Loucy (cell line): ENCODE data around the gene WNT2B.
"Not testable (repeated sequence)": the region's sequence is repeated elsewhere in the genome, so short reads cannot be mapped to it uniquely, and the experiment has no call there.

Experiments used
- H2AFZ ChIP-seq: fragments of 200-600 bp; sonication (generic); 2 replicates; pipeline ENCODE4 v1.6.0; 2016; ENCODE audit warnings: antibody characterized with exemption, mild to moderate bottlenecking, low read length, moderate library complexity
- H3F3A ChIP-seq: fragments of 200-600 bp; 2 replicates; pipeline ENCODE4 v1.6.0; 2016; ENCODE audit warnings: antibody characterized with exemption, low read depth, mild to moderate bottlenecking
- H3K27me3 ChIP-seq: fragments of 200-600 bp; sonication (generic); 2 replicates; pipeline ENCODE4 v1.6.1; 2014; ENCODE audit warnings: low read length, mild to moderate bottlenecking; ENCODE audit not compliant: insufficient read depth, poor library complexity, severe bottlenecking
- H3K36me3 ChIP-seq: fragments of 200-600 bp; sonication (generic); 2 replicates; pipeline ENCODE4 v1.6.1; 2016; ENCODE audit warnings: low read length; ENCODE audit not compliant: insufficient read depth
- H3K4me1 ChIP-seq: fragments of 200-600 bp; sonication (generic); 2 replicates; pipeline ENCODE4 v1.5.1; 2014; ENCODE audit warnings: low read length, mild to moderate bottlenecking; ENCODE audit not compliant: insufficient read depth, poor library complexity, severe bottlenecking
- H3K4me2 ChIP-seq: fragments of 200-600 bp; sonication (generic); 2 replicates; pipeline ENCODE4 v1.6.0; 2014; ENCODE audit warnings: antibody characterized with exemption, low read length, low read depth, mild to moderate bottlenecking; ENCODE audit not compliant: poor library complexity, severe bottlenecking
- H3K4me3 ChIP-seq: fragments of 200-600 bp; sonication (generic); 2 replicates; pipeline ENCODE4 v1.5.1; 2014; ENCODE audit warnings: low read length, mild to moderate bottlenecking, mixed read lengths; ENCODE audit not compliant: poor library complexity, severe bottlenecking
- H3K79me2 ChIP-seq: fragments of 200-600 bp; sonication (generic); 2 replicates; pipeline ENCODE4 v1.6.1; 2014; ENCODE audit warnings: low read length; ENCODE audit not compliant: insufficient read depth
- H3K9ac ChIP-seq: fragments of 200-600 bp; sonication (generic); 2 replicates; pipeline ENCODE4 v1.6.0; 2014; ENCODE audit warnings: mild to moderate bottlenecking, low read depth, low read length, moderate library complexity; ENCODE audit not compliant: poor library complexity, severe bottlenecking
- H3K9me2 ChIP-seq: fragments of 200-600 bp; sonication (generic); replicated peaks from 2 replicates; pipeline ENCODE4 v1.6.1; 2016; ENCODE audit warnings: low read depth, low read length, mixed read lengths
- H3K9me3 ChIP-seq: fragments of 200-600 bp; sonication (generic); 2 replicates; pipeline ENCODE4 v1.6.1; 2014; ENCODE audit warnings: mild to moderate bottlenecking, antibody characterized with exemption, low read length, low read depth; ENCODE audit not compliant: insufficient read depth
- H4K20me1 ChIP-seq: fragments of 200-600 bp; sonication (generic); 2 replicates; pipeline ENCODE4 v1.6.0; 2014; ENCODE audit warnings: antibody characterized with exemption, low read length, mild to moderate bottlenecking; ENCODE audit not compliant: insufficient read depth, poor library complexity, severe bottlenecking
- CTCF ChIP-seq: fragments of 200-600 bp; sonication (generic); conservative IDR thresholded peaks from 2 replicates; pipeline ENCODE4 v1.5.1; 2014; ENCODE audit warnings: mild to moderate bottlenecking, antibody characterized with exemption, low read length
- EZH2phosphoT487 ChIP-seq: fragments of 200-600 bp; IDR thresholded peaks from 2 replicates; pipeline ENCODE4 v1.6.1; 2018; ENCODE audit warnings: antibody characterized with exemption, mild to moderate bottlenecking, moderate library complexity, borderline replicate concordance

WNT2B gene

GRCh38 chr1:112477550-112477949 lies 31.2 kb upstream of the WNT2B start:
- H3K27me3 ChIP-seq, result no peaks in the 10 kb centered on the region
- H3K9me2 ChIP-seq, result no peaks in the 10 kb centered on the region
- H3K9ac ChIP-seq, result no peak overlapping the region
- no peaks in the 10 kb centered on the region for H3K79me2 ChIP-seq
- no peaks in the 10 kb centered on the region for H3K4me1 ChIP-seq
- H3K36me3 ChIP-seq, result no peaks in the 10 kb centered on the region
- H4K20me1 ChIP-seq, result no peaks in the 10 kb centered on the region
- H3K9me3 ChIP-seq, result peaks cover 20% of the 10 kb centered on the region
- no peak overlapping the region for H3K4me3 ChIP-seq
- H3K4me2 ChIP-seq, result no peak overlapping the region
- H2AFZ ChIP-seq, result no peak overlapping the region
- TF ChIP-seq CTCF (no peak), EZH2phosphoT487 (no peak)
- H3F3A ChIP-seq, result no peaks in the 10 kb centered on the region

- Histone ChIP-seq H3K9me3 (peaks cover 20% of the 10 kb centered on the region), H3K9me2 (no peaks in the 10 kb centered on the region), H3K4me1 (no peaks in the 10 kb centered on the region), H3K9ac (no peak overlapping the region), H3K4me3 (no peak overlapping the region), H3K27me3 (no peaks in the 10 kb centered on the region), H3K4me2 (no peak overlapping the region), H4K20me1 (no peaks in the 10 kb centered on the region), H3K36me3 (no peaks in the 10 kb centered on the region), H3F3A (no peaks in the 10 kb centered on the region), H3K79me2 (no peaks in the 10 kb centered on the region), H2AFZ (no peak overlapping the region)
- no peak for TF ChIP-seq CTCF
- no peak for TF ChIP-seq EZH2phosphoT487
Observed at GRCh38 chr1:112478314-112478713, 30.5 kb upstream of the WNT2B start.

DNA sequence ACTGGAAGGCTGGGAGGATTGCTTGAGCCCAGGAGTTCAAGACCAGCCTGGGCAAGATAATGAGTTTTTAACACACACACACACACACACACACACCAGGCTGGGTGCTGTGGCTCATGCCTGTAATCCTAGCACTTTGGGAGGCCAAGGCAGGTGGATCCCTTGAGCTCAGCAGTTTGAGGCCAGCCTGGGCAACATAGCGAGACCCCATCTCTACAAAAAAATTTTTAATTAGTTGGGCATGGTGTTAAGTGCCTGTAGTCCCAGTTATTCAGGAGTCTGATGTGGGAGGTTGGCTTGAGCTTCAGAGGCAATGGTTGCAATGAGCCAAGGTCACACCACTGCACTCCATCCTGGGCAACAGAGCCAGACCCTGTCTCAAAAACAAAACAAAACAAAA lies 22.7 kb upstream of the WNT2B start:
- H3K4me3 ChIP-seq, H4K20me1 ChIP-seq, H3K36me3 ChIP-seq, H3K9me3 ChIP-seq, H3K9ac ChIP-seq, H3K27me3 ChIP-seq, H3K4me2 ChIP-seq, H3F3A ChIP-seq, H3K79me2 ChIP-seq, H3K9me2 ChIP-seq, H3K4me1 ChIP-seq, H2AFZ ChIP-seq: not testable (repeated sequence)

- not testable (repeated sequence) for H3K9ac ChIP-seq, H2AFZ ChIP-seq, H3K4me3 ChIP-seq, H3K36me3 ChIP-seq, H3K4me1 ChIP-seq, H4K20me1 ChIP-seq, H3K79me2 ChIP-seq, H3F3A ChIP-seq, H3K9me2 ChIP-seq, H3K9me3 ChIP-seq, H3K27me3 ChIP-seq, H3K4me2 ChIP-seq
Observed at GRCh38 chr1:112487686-112488085, 21.1 kb upstream of the WNT2B start.
